Tibial nerve (tissue), 4 donors: ENCODE measurements around the gene SLC2A9. TPM values are rescaled to one million over a fixed set of nuclear protein-coding genes. Genes with fewer than 3 reads are reported as not detected.

Source experiments
- DNase-seq, 2 donors: peaks; one replicate each; pipeline ENCODE4 v3.0.0-alpha.2; 2019; ENCODE audit warnings: low spot score in 2 of 2
- H3K27ac ChIP-seq, 4 donors: fragments of 200-600 bp; sonication (generic) in 3 of 4; one replicate each; pipeline ENCODE4 v1.5.1; 2017 to 2019; ENCODE audit warnings: mild to moderate bottlenecking in 1 of 4
- H3K27me3 ChIP-seq, 2 donors: fragments of 200-600 bp; sonication (generic) in 1 of 2; one replicate each; pipeline versions ENCODE4 v1.5.1 to v1.6.0; 2017 to 2019
- H3K36me3 ChIP-seq, 3 donors: fragments of 200-600 bp; sonication (generic); one replicate each; pipeline ENCODE4 v1.5.1; 2018 to 2019
- H3K4me1 ChIP-seq, 4 donors: fragments of 200-600 bp; sonication (generic) in 3 of 4; one replicate each; pipeline ENCODE4 v1.5.1; 2017 to 2019
- H3K4me3 ChIP-seq, 4 donors: fragments of 200-600 bp; sonication (generic) in 3 of 4; one replicate each; pipeline ENCODE4 v1.5.1; 2017 to 2019; ENCODE audit warnings: mild to moderate bottlenecking in 1 of 4, moderate library complexity in 1 of 4
- H3K9me3 ChIP-seq, 4 donors: fragments of 200-600 bp; sonication (generic) in 3 of 4; one replicate each; pipeline ENCODE4 v1.5.1; 2017 to 2019
- EP300 ChIP-seq, 2 donors: sonication (generic); formaldehyde crosslinking; IDR thresholded peaks; one replicate each; pipeline ENCODE4 v1.6.1; 2017; ENCODE audit warnings: antibody characterized with exemption in 2 of 2, mild to moderate bottlenecking in 1 of 2
- POLR2A ChIP-seq, 2 donors: fragments of 450-650 bp; IDR thresholded peaks; one replicate each; pipeline ENCODE4 v1.6.1; 2017; ENCODE audit warnings: antibody characterized with exemption in 2 of 2, mild to moderate bottlenecking in 2 of 2, moderate library complexity in 2 of 2
- WGBS, 2 donors: methylation state at CpG; one replicate each; pipeline ENCODE4 v1.1.5; 2018; 5-methylcytosine and 5-hydroxymethylcytosine counted together
- total RNA-seq, 4 donors: library from RNA; depleted of rRNA; stranded (reverse); fragments of >200 nt; gene quantifications; one replicate each; pipeline ENCODE4 v1.1.0, GENCODE V29; 2016
- TF ChIP-seq, protein P1 (sequence below), 5 experiments: fragments of 200-600 bp in 3 of 5; fragments of 450-650 bp in 2 of 5; sonication (generic) in 3 of 5; IDR thresholded peaks; one replicate each; pipeline ENCODE4 v1.5.1; 2016 to 2019; ENCODE audit warnings: antibody characterized with exemption in 5 of 5, mild to moderate bottlenecking in 3 of 5, moderate library complexity in 2 of 5

Gene SLC2A9
- total RNA-seq, 4 donors from 2014 or later: 2.7 to 10.7 (median 6.0) TPM

DNA sequence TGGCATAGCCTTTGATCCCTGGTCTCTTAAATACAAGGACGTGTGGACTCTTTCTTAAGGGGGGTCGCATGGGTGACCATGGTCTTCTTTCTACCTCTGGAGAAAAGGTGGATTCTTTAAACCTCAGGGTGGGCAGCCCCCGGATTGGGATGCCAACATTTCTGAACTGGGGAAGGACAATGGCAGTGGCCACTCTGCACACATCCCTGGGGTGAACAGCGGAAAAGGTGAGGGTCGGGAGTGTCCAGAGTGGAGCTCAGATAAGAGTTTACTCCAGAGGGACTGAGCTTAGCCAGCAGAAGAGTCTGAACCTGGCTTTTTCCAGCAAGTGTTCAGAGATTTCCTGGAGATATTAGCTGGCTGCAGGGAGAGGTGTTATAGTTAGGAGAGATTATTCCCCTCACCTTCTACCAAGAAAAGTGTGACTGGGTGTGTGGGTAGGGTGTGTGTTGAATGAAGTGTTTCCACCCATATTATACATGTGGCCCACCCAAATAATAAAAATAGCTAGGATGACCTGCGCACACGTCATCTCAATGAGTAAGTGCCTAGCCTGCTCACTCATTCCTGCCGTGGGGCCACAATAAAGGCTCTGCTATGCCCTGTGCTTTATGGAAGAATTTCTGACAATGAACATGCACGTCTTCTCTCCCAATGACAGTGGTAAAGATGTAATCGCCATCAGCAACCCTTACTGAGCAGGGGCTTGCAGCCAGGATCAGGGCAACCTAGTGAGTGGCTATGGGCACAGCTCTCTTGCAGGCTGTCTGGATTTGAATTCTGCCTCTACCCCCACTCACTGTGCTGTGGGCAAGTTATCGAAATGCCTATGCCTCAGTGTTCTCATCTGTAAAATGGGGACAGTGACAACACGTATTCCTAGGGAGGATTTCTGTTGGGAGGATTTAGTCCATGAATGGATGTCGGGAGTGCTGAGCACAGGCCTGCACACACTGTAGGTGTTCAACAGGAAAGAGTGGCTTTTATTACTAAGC is 76.6 kb downstream of the SLC2A9 start:
- Histone ChIP-seq H3K27ac (no peak overlapping the region), H3K4me1 (no peaks in the 10 kb centered on the region), H3K4me3 (no peak overlapping the region), H3K27me3 (no peaks in the 10 kb centered on the region), H3K36me3 (peaks cover 0 to 8% (median 0%) of the 10 kb centered on the region in 3 donors), H3K9me3 (no peaks in the 10 kb centered on the region)
- TF ChIP-seq, protein P1, sequence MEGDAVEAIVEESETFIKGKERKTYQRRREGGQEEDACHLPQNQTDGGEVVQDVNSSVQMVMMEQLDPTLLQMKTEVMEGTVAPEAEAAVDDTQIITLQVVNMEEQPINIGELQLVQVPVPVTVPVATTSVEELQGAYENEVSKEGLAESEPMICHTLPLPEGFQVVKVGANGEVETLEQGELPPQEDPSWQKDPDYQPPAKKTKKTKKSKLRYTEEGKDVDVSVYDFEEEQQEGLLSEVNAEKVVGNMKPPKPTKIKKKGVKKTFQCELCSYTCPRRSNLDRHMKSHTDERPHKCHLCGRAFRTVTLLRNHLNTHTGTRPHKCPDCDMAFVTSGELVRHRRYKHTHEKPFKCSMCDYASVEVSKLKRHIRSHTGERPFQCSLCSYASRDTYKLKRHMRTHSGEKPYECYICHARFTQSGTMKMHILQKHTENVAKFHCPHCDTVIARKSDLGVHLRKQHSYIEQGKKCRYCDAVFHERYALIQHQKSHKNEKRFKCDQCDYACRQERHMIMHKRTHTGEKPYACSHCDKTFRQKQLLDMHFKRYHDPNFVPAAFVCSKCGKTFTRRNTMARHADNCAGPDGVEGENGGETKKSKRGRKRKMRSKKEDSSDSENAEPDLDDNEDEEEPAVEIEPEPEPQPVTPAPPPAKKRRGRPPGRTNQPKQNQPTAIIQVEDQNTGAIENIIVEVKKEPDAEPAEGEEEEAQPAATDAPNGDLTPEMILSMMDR (IDR thresholded peaks at IDR 0.05): no peak
- TF ChIP-seq EP300 (IDR thresholded peaks at IDR 0.05): no peak
- no peak for TF ChIP-seq POLR2A (IDR thresholded peaks at IDR 0.05)
- no peak for DNase-seq
- 85 to 88% methylated on average over 13 of the region's 13 CpGs for WGBS, 2 donors

DNA sequence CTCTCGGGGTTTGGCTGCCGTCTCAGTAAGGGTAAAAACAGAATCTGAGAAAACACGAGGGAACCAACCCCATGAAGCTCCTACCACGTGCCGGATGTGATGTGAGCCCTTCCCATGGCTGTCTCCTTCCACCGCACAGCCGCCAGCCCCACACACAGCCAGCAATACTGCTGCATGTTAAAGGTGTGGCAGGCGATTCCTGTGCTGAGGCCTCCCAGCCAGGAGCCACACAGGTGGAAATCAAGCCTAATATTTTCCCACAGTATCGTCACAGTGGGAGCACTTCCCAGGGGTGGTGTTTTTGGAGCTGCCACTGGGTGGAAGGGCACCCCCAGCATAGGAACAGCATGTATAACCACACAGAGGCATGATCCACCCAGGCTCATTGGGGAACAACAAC is 77.5 kb downstream of the SLC2A9 start:
- no peak overlapping the region for H3K27ac ChIP-seq
- H3K4me3 ChIP-seq: no peak overlapping the region
- no peaks in the 10 kb centered on the region for H3K9me3 ChIP-seq
- no peaks in the 10 kb centered on the region for H3K4me1 ChIP-seq
- TF ChIP-seq, protein P1 (IDR thresholded peaks at IDR 0.05): no peak
- H3K27me3 ChIP-seq: no peaks in the 10 kb centered on the region
- WGBS, 2 donors: 87 to 92% methylated on average over 9 of the region's 9 CpGs
- DNase-seq: no peak
- H3K36me3 ChIP-seq: peaks cover 0 to 8% (median 0%) of the 10 kb centered on the region in 3 donors

DNA sequence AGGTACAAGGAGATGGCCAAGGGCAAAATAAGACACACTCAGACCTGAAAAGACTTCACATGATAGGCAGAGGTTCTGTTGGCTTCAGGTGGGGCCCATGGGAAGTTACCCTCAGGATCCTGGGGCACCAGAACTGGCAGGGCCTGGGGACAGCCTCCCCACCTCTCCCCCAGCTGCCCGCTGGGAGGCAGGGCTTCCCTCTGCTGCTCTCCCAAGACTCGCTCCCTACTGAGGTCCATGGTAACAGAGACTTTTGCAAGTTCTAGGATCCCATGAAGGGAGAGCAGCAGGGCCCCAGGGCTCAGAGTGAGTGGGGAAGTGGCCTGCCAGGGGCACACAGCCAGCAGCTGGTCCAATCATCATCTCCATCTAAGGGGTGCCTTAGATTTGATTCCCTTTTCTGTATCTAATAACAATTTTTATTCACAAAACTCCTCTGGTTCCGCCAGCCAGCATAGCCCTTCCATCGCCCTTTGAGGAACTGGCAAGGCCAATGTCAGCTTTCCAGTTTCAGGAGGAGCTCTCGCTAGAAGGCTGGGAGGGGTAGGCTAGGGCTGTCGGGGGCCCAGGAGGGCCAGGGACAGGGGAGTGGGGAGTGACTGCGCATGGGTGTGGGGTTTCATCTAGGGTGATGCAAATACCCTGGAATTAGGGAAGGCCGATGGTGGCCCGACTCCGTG is 78.2 kb downstream of the SLC2A9 start:
- Histone ChIP-seq H3K9me3 (no peaks in the 10 kb centered on the region), H3K27ac (no peak overlapping the region), H3K27me3 (no peaks in the 10 kb centered on the region), H3K4me3 (no peak overlapping the region), H3K4me1 (no peaks in the 10 kb centered on the region), H3K36me3 (peaks cover 0 to 8% (median 0%) of the 10 kb centered on the region in 3 donors)
- 86 to 91% methylated on average over 10 of the region's 10 CpGs for whole genome bisulfite sequencing, 2 donors
- TF ChIP-seq POLR2A (IDR thresholded peaks at IDR 0.05): no peak
- TF ChIP-seq EP300 (IDR thresholded peaks at IDR 0.05): no peak
- TF ChIP-seq, protein P1 (IDR thresholded peaks at IDR 0.05): no peak
- no peak for DNase-seq

DNA sequence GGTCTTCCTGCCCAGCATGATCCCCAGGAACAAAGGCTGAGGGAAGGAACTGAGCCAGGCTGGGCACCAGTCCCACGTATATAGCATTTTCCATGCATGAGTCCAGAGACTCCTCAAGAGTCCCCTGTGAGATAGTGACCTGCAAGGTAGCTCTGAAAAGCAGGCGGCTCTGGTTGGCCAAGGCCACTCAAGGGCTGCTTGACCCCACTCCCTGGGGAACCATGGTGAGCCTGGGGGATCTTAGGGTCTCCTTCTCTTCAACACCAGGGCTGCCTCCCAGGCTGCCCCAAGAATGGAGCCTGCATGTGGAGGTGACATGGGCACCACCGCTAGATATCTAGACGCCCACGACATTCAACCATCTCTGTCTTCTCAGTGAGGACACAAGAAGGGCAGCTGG is 79.2 kb downstream of the SLC2A9 start:
- WGBS, 2 donors: 92 to 100% methylated on average over 5 of the region's 5 CpGs
- no peak overlapping the region for H3K4me3 ChIP-seq
- H3K4me1 ChIP-seq: no peaks in the 10 kb centered on the region
- TF ChIP-seq POLR2A (IDR thresholded peaks at IDR 0.05) (no peak), EP300 (IDR thresholded peaks at IDR 0.05) (no peak)
- TF ChIP-seq, protein P1 (IDR thresholded peaks at IDR 0.05): no peak
- H3K27ac ChIP-seq: no peak overlapping the region
- DNase-seq: no peak
- no peaks in the 10 kb centered on the region for H3K27me3 ChIP-seq
- peaks cover 0 to 8% (median 0%) of the 10 kb centered on the region in 3 donors for H3K36me3 ChIP-seq
- H3K9me3 ChIP-seq: no peaks in the 10 kb centered on the region

DNA sequence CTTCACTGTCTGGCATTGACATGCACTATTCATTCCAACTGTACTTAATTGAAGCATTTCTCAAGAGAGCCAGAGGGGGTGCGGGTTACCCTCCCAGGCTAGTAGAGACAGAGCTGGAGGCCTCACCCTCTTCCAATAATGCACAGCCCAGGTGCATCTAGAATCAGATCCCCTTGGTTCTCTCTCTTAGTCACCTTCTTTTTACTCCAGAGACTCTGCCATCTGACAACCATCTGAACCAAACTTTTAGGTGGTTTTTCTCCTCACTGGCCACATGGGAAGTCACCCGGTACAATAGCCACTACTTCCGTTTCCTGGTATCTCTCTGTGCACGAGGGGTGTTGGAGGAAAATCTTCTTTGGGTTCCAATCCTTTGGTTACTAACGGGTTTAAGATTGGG is 81.3 kb downstream of the SLC2A9 start:
- DNase-seq: no peak
- no peak overlapping the region for H3K4me3 ChIP-seq
- H3K27me3 ChIP-seq: no peaks in the 10 kb centered on the region
- no peak overlapping the region for H3K27ac ChIP-seq
- peaks cover 0 to 8% (median 0%) of the 10 kb centered on the region in 3 donors for H3K36me3 ChIP-seq
- H3K9me3 ChIP-seq: no peaks in the 10 kb centered on the region
- WGBS, 2 donors: 90 to 94% methylated on average over 5 of the region's 5 CpGs
- TF ChIP-seq EP300 (IDR thresholded peaks at IDR 0.05) (no peak), POLR2A (IDR thresholded peaks at IDR 0.05) (no peak)
- TF ChIP-seq, protein P1 (IDR thresholded peaks at IDR 0.05): no peak
- no peaks in the 10 kb centered on the region for H3K4me1 ChIP-seq
